ENCODE data around the gene MYLK.

Gene MYLK

DNA sequence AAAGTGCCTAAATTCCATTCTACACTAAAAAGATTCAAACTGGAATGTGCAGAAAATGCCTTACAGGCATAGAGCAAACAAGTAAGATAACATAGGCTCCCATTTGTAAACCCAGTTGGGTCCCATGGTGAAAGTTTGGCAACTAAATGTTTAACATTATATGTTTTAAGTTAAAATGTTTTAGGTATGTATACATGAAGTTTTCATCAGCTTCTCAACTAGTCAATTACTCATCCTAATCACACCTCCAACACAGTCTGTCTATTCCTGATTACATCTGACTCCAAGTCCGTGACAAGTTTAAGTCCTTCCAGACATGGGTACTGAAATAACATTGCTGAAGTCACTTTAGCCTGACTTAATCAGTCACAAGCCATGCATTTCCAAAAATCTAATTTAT, 25.0 kb downstream of the MYLK start:
- Mint-ChIP-seq H3K4me1 (no peaks in the 10 kb centered on the region), H3K27me3 (no peaks in the 10 kb centered on the region), H3K27ac (no peak overlapping the region), H3K4me3 (no peak overlapping the region), H3K9me3 (no peaks in the 10 kb centered on the region)
- DNase-seq (no peak), ATAC-seq (no peak)

DNA sequence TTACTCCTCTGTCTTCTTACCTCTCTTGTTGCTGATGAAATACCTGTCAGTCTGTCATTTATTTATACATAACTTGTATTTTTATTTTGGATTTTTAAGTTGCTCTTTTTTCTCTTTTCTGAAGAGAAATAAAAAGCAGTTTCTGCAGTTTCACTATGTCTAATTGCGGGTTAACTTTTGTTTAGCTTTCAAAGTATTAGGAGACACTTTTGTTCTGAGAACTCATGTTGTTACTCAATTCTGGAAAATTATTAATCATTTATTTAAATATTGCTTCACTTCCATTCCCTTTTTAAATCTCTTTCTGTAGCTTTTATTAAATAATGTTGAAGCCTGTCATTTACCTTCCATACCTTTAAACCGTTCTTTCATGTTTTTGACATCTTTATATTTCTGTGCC, 29.2 kb downstream of the MYLK start:
- Mint-ChIP-seq H3K4me3 (no peak overlapping the region), H3K4me1 (no peaks in the 10 kb centered on the region), H3K9me3 (peaks cover 0 to 3% of the 10 kb centered on the region in 2 donors), H3K27ac (no peak overlapping the region), H3K27me3 (peaks cover 14% of the 10 kb centered on the region)
- ATAC-seq (no peak), DNase-seq (no peak)

DNA sequence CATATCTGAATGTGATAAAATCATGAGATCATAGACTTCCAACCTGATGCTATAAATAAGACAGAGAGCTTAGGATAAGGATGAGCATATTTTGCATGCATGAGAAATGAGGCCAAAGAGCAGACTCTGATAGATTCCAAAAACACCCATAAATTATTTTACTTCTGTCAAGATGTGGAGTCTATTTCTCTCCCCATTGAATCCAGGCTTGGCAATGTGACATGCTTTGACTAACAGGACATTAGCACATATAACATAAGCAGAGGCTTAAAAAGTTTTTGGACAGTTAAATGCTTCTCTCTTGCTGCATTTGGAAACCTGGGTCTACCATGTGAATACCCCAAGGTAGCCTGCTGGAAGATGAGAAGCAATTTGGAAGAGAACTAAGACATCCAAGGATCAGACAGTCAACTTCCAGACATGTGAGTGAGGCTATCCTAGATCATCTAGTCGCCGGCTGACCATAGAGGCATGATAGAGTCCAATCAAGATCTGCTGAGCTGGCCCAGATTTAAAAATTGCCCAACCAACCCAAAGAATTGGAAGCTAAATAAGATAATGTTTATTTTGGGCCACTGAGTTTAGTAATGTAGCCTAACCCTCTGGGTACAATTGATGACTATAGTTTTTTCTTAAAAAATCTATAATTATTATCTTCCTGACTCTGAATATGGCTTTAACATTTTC, 30.3 kb downstream of the MYLK start:
- Mint-ChIP-seq H3K27ac (no peak overlapping the region), H3K4me3 (no peak overlapping the region), H3K27me3 (peaks cover 14% of the 10 kb centered on the region), H3K4me1 (no peaks in the 10 kb centered on the region), H3K9me3 (peaks cover 0 to 9% of the 10 kb centered on the region in 2 donors)
- DNase-seq = no peak
- no peak for ATAC-seq

DNA sequence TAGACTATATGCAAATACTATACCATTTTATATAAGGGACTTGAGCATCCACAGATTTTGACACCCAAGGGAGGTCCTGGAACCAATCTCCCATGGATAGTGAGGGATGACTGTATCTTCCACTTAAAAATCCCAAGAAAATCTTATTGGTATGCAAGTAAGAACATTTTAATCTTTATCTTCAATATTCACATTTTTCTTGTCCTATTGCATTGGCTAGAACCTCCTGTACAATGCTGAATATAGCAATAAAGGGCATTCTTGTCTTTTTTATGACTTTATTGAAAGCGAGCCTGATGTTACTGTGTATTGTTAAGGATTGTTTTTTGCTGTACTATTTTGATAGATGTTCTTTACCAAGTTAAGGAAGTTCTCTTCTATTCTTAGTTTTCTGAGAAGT, 36.9 kb downstream of the MYLK start:
- DNase-seq = no peak
- ATAC-seq = no peak
- H3K4me1 Mint-ChIP-seq = no peaks in the 10 kb centered on the region
- no peak overlapping the region for H3K27ac Mint-ChIP-seq
- H3K27me3 Mint-ChIP-seq = no peaks in the 10 kb centered on the region
- no peak overlapping the region for H3K4me3 Mint-ChIP-seq
- H3K9me3 Mint-ChIP-seq = peaks cover 12 to 24% of the 10 kb centered on the region in 2 donors

DNA sequence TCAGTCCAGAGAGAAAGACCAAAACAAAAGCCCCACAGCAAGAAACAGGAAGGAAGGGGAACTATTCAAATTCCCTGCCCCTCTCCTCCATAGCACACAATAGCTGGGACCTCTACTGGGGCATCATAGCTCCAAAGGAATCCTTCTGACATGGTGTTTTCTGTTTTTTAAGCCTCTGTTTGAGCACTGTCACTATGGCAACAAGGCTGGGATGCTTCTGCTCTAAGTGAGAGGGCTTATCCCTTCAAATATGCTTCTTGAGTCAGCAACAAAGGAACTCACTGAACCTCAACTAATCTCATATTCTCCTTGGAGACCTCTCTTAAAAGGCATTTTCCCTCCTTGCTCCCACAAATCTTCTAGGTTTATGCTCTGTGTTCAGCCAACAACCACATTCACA, 40.5 kb downstream of the MYLK start:
- no peak overlapping the region for H3K27ac Mint-ChIP-seq
- DNase-seq = no peak
- peaks cover 6% of the 10 kb centered on the region for H3K27me3 Mint-ChIP-seq
- H3K4me3 Mint-ChIP-seq = no peak overlapping the region
- H3K9me3 Mint-ChIP-seq = peaks cover 22 to 24% of the 10 kb centered on the region in 2 donors
- no peak for ATAC-seq
- peaks cover 6% of the 10 kb centered on the region for H3K4me1 Mint-ChIP-seq

DNA sequence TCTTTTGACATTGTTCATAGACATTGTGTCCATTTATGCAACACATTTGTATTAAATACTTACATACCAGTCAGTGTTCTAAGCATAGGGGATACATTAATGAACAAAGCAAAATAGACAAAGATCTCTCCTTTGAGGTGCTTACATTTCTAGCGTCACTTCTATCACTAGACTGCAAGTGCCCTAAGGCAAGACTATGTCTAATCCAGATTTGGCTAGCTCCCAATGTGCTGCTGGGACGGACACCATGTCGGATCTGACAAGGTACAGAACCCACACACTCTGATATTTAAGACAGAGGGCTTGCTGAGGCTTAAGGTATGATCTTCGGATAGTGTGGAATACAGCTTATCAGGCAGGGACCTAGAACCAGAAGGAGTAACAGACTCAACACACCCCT, 41.4 kb downstream of the MYLK start:
- H3K4me3 Mint-ChIP-seq = no peak overlapping the region
- H3K9me3 Mint-ChIP-seq = peaks cover 17 to 21% of the 10 kb centered on the region in 2 donors
- DNase-seq (no peak), ATAC-seq (no peak)
- H3K27ac Mint-ChIP-seq = no peak overlapping the region
- H3K4me1 Mint-ChIP-seq = peaks cover 6% of the 10 kb centered on the region
- peaks cover 8% of the 10 kb centered on the region for H3K27me3 Mint-ChIP-seq

DNA sequence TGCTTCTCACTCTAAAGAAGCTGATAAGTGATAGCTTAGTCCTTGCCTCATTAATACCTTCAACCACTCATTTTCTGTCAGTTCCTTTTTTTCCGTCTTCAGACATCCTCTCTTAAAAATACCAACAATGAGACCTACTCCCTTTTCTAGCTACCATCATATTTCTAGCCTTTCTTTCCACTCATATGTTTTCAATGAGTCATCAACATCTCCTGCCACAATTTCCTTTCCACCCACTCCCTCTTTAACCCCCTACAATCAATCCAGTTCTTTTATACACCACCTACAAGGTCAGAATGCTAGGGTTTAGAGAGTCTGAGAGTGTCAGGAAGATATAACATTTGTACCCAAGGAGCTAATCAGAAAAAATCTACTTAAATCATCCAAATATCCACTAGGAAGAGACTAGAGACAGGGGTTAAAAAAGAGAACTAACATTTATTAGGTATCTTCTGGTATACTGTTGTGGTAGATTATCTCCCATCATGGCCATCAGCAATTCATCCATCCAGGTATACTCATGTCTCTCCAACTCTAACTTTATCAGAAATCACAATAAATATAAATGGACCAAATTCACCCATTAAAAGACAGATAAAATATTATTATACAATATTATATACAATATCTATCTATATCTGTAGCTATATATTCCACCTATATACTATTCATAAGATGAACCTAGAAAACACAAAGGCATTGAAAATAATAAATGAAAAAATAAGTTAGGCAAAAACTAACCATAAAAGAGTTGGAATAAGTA, 42.5 kb downstream of the MYLK start:
- H3K27me3 Mint-ChIP-seq = peaks cover 8% of the 10 kb centered on the region
- ATAC-seq (no peak), DNase-seq (no peak)
- peaks cover 17 to 24% of the 10 kb centered on the region in 2 donors for H3K9me3 Mint-ChIP-seq
- H3K4me3 Mint-ChIP-seq = no peak overlapping the region
- H3K27ac Mint-ChIP-seq = no peak overlapping the region
- peaks cover 6% of the 10 kb centered on the region for H3K4me1 Mint-ChIP-seq

DNA sequence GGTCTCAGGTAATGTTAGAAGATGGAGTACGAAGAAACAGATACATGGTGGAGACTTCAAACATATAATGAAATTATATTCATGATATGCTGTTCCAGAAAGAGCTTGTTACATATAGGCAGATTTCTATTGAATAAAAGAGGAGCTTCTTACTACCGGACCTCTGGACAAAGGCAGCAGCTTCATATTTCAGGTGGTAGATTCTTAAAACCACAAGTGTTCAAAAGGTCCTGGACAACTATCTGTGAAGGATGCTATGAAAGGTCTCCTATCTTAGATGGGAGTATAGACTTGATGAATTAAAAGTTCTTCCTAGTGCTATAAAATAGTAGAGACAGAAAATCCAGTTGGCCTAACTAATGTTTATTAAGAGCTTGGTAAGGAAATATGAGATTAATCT, 43.2 kb downstream of the MYLK start:
- Mint-ChIP-seq H3K27ac (no peak overlapping the region), H3K27me3 (peaks cover 8% of the 10 kb centered on the region), H3K4me3 (no peak overlapping the region), H3K9me3 (peaks cover 17 to 24% of the 10 kb centered on the region in 2 donors), H3K4me1 (peaks cover 6% of the 10 kb centered on the region)
- ATAC-seq (no peak), DNase-seq (no peak)

DNA sequence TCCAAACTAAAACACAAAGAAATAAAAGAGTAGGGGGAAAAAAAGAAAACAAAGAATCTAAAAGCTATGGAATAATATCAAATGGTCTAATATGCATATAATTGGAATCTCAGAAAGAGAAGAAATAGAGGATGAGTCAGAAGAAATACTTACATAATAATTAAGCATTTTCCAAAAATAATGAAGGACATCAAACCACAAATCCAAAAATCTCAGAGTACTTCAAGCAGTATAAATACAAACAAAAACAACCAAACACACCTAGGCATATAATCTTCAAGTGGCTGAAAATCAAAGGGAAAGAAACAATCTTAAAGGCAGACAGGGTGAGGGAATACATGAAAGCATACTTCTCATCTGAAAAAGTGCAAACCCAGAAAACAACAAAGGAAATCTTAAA, 46.3 kb downstream of the MYLK start:
- H3K4me1 Mint-ChIP-seq = peaks cover 6% of the 10 kb centered on the region
- no peak overlapping the region for H3K4me3 Mint-ChIP-seq
- no peak overlapping the region for H3K27ac Mint-ChIP-seq
- H3K9me3 Mint-ChIP-seq = peaks cover 13 to 22% of the 10 kb centered on the region in 2 donors
- DNase-seq (no peak), ATAC-seq (no peak)
- peaks cover 19% of the 10 kb centered on the region for H3K27me3 Mint-ChIP-seq

DNA sequence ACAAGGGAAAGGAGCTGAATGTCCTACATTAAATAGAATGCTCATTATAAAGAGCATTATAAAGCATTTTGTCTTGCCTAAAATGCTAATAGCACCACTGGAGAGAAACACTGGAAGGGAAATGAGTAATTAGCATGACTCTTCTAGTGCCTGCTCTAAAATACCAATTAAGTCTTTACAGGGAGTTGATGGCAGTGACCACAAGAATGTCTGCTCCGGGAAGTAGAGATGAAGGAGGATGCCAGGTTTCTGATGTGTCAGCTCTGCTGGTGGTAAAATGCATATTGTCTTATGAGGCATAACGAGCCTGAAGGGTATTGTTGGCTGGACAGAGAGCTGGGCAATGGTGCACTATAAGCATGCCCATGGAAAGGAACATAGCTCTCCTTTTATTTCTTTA, 49.5 kb downstream of the MYLK start:
- peaks cover 0 to 7% of the 10 kb centered on the region in 2 donors for H3K9me3 Mint-ChIP-seq
- H3K4me1 Mint-ChIP-seq = no peaks in the 10 kb centered on the region
- no peak for DNase-seq
- no peak overlapping the region for H3K27ac Mint-ChIP-seq
- H3K4me3 Mint-ChIP-seq = no peak overlapping the region
- H3K27me3 Mint-ChIP-seq = peaks cover 19% of the 10 kb centered on the region
- no peak for ATAC-seq

DNA sequence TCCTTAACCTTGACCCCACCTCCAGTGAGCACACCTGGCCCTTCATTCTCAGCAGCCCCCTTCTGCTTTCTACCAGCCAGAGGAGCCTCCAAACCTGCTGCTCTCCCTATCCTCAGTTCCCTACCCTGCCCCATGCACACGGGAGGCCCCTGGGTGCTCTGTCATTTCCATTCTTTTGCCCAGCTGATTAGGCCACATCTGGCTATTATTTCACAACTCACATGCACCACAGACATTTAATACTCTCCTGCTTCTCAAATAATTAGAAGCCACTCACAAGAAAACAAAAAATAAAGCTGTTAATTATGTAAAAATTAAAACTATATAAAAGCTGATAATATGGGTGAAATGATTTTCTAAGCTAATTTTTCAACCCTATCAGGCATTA, 50.7 kb downstream of the MYLK start:
- H3K4me1 Mint-ChIP-seq = no peaks in the 10 kb centered on the region
- H3K4me3 Mint-ChIP-seq = no peak overlapping the region
- no peak overlapping the region for H3K27ac Mint-ChIP-seq
- DNase-seq = no peak
- H3K27me3 Mint-ChIP-seq = peaks cover 11% of the 10 kb centered on the region
- peaks cover 11 to 16% of the 10 kb centered on the region in 2 donors for H3K9me3 Mint-ChIP-seq
- no peak for ATAC-seq

DNA sequence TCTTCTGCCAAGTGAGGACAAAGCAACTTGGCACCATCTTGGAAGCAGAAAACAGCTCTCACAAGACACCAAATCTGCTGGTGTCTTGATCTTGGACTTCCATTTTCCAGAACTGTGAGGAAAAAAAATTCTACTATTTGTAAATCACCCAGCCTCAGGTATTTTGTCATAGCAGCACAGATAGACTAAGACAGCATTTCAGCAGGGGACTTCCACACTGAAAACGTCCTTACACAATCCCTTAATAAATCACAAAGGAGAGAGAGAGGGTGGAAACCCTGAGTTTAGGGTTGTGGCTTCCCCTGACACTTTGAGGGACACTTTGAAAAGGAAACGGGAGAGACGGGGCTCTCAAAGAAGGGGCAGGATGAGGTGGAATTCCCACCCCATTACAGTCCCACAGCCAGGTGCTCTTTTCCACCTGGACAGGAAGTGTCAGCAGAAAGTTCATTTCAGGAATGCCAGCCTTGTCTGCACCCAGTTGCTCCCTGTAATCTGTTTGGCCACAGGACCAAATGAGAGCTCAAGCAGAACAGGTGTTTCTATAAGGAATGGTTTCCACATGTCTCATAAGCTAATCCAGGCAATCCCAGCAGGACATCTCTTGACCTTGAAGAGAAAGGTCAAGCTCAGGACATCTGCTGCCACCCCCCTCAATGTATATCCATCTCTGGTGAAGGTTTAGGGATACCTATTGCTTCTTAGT, 51.3 kb downstream of the MYLK start:
- Mint-ChIP-seq H3K27me3 (peaks cover 11% of the 10 kb centered on the region), H3K27ac (no peak overlapping the region), H3K4me3 (no peak overlapping the region), H3K9me3 (peaks cover 16 to 19% of the 10 kb centered on the region in 2 donors), H3K4me1 (no peaks in the 10 kb centered on the region)
- DNase-seq (no peak), ATAC-seq (no peak)

DNA sequence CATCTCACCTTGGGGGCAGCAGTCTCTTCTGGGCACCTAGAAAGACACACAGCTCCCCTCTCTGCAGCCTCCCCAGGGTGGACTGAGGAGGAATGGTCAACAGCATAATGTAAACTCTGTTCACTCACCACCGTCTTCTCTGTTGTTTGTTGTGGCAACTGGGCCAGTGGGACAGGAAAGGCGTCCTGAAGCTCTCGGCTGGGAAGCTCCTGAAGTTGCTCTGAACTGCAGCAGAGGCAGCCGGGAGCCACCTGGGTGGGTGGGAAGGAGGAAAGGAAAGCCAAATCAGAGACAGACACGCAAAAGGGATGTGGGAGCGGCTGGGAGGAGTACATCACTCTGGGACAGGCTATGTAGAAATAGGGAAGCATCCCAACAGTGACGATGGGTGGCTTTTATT, 52.7 kb downstream of the MYLK start:
- ATAC-seq (no peak), DNase-seq (no peak)
- H3K27me3 Mint-ChIP-seq = peaks cover 11% of the 10 kb centered on the region
- no peaks in the 10 kb centered on the region for H3K4me1 Mint-ChIP-seq
- H3K27ac Mint-ChIP-seq = no peak overlapping the region
- no peak overlapping the region for H3K4me3 Mint-ChIP-seq
- H3K9me3 Mint-ChIP-seq = peaks cover 17 to 30% of the 10 kb centered on the region in 2 donors

DNA sequence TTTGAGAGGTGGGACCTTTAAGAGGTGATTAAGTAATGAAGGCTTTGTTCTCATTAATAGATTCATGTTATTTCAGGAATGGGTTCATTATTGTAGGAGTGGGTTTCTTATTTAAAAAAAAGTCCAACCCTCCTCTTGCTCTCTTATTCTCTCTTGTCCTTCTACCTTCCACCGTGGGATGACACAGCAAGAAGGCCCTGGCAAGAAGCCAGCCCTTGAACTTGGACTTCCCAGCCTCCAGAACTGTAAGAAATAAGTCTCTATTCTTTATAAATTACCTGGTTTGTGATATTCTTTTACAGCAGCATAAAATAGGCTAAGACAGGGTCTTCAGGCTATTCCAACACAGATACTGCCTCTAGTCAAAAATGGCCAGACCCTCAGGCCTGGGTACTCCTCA, 62.2 kb downstream of the MYLK start:
- Mint-ChIP-seq H3K27me3 (peaks cover 12% of the 10 kb centered on the region), H3K9me3 (peaks cover 9 to 20% of the 10 kb centered on the region in 2 donors), H3K4me3 (no peak overlapping the region), H3K27ac (no peak overlapping the region), H3K4me1 (no peaks in the 10 kb centered on the region)
- ATAC-seq (no peak), DNase-seq (no peak)

DNA sequence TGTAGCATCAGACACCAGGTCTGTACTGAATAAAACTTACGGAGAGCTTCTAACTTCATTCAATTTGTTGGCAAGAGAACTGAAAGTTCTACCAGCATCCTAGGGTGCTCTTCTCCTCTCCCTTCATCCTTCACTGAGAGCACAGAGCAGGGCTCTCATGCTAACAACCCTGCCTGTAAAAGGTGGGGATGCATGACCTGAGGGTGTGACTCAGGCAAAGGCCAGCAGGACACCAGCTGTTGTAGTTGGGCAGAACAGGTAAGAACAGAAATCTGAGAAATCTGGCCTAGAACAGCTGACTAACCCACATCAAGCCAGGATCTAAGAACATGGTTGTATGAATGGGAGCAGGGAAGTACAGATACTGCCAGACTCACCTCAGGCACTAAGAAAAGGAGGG, 64.2 kb downstream of the MYLK start:
- H3K27me3 Mint-ChIP-seq = peaks cover 12% of the 10 kb centered on the region
- DNase-seq (no peak), ATAC-seq (no peak)
- H3K9me3 Mint-ChIP-seq = peaks cover 9% of the 10 kb centered on the region in 2 donors
- H3K27ac Mint-ChIP-seq = no peak overlapping the region
- no peaks in the 10 kb centered on the region for H3K4me1 Mint-ChIP-seq
- no peak overlapping the region for H3K4me3 Mint-ChIP-seq

DNA sequence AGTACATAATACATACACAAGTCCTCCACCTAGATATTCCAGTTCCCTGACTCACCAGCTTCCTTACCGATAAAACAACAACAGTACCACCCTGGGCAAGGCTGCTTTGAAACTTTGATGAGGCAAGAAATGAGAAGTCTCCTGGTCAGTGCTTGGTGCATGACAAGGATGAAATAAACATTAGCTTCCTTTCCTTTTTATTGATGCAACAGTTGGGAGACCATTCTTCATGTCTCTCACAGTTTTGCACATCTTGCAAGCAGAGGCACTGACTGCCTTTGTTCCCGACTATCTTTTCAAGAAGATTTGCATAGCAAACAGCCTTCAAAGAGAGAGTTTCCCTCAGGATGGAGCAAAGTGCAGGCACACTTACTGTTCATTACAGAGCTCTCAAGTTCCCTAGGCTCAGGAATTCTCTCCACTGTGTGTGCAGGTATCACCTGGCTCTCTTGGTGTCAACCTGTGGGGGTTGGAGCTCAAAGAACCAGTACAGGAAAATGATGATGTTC, 65.2 kb downstream of the MYLK start:
- H3K9me3 Mint-ChIP-seq = peaks cover 9% of the 10 kb centered on the region in 2 donors
- no peak overlapping the region for H3K27ac Mint-ChIP-seq
- DNase-seq (no peak), ATAC-seq (no peak)
- H3K4me1 Mint-ChIP-seq = no peaks in the 10 kb centered on the region
- H3K4me3 Mint-ChIP-seq = no peak overlapping the region
- peaks cover 10% of the 10 kb centered on the region for H3K27me3 Mint-ChIP-seq

Measured in stimulated activated naive CD8-positive, alpha-beta T cell treated with anti-CD3 and anti-CD28 coated beads, Interleukin-15, amount 100 ng/mL, for 72 hours (primary cell).